Ovary (tissue), 9 donors: Measurements from ENCODE around the gene DIAPH3. TPM values are rescaled to one million over a fixed set of nuclear protein-coding genes. Genes with fewer than 3 reads are reported as not detected.

ENCODE experiments used
- DNase-seq, 5 donors: peaks; one replicate each; pipeline ENCODE4 v3.0.0-alpha.2; 2019 to 2020
- H3K27ac ChIP-seq, 2 donors: fragments of 200-600 bp; one replicate each; pipeline versions ENCODE4 v1.5.1 to v1.8.0; 2019 to 2022
- H3K27me3 ChIP-seq: fragments of 200-600 bp; one replicate; pipeline ENCODE4 v1.8.0; 2022
- H3K36me3 ChIP-seq: fragments of 200-600 bp; sonication (generic); one replicate; pipeline ENCODE4 v1.5.1; 2019
- H3K4me1 ChIP-seq: one replicate; pipeline ENCODE4 v1.8.1; 2013; ENCODE audit warnings: mild to moderate bottlenecking, moderate library complexity; ENCODE audit not compliant: insufficient read depth
- H3K4me3 ChIP-seq: fragments of 200-600 bp; sonication (generic); one replicate; pipeline ENCODE4 v1.5.1; 2017
- H3K9me3 ChIP-seq, 2 donors: fragments of 200-600 bp in 1 of 2; sonication (generic) in 1 of 2; one replicate each; pipeline versions ENCODE4 v1.5.1 to v1.8.1; 2013 to 2019; ENCODE audit warnings: mild to moderate bottlenecking in 1 of 2, moderate library complexity in 1 of 2
- CTCF ChIP-seq, 3 donors: fragments of 450-650 bp in 2 of 3; fragments of 200-600 bp in 1 of 3; IDR thresholded peaks; one replicate each; pipeline versions ENCODE4 v1.5.1 to v1.8.0; 2016 to 2022; ENCODE audit warnings: antibody characterized with exemption in 3 of 3, mild to moderate bottlenecking in 1 of 3
- EP300 ChIP-seq: sonication (generic); formaldehyde crosslinking; IDR thresholded peaks from one replicate; pipeline ENCODE4 v1.6.1; 2017; ENCODE audit warnings: antibody characterized with exemption
- POLR2A ChIP-seq: fragments of 450-650 bp; IDR thresholded peaks from one replicate; pipeline ENCODE4 v1.6.1; 2017; ENCODE audit warnings: antibody characterized with exemption, mild to moderate bottlenecking, moderate library complexity
- WGBS, 3 donors: extraction: QIAGEN DNeasy Blood & Tissue Kit in 1 of 3; methylation state at CpG; one replicate each; pipeline versions ENCODE4 v1.1.5 to v1.1.7; 2013 to 2017; 5-methylcytosine and 5-hydroxymethylcytosine counted together
- intact Hi-C, 4 donors: fragments of 100-400 bp; cut with DNase I; formaldehyde crosslinking; loops; one replicate each; pipeline versions ENCODE4 v1.11.0 to v1.15.1; 2022 to 2023
- polyA plus RNA-seq, 2 donors: library from polyadenylated mRNA; stranded (reverse); fragments of 200-250 nt in 1 of 2; fragments of 350-450 nt in 1 of 2; fragmentation: Illumina TruSeq in 1 of 2; extraction: RNeasy Lipid Tissue Mini Kit (QIAGEN cat#74804) in 1 of 2; gene quantifications; one replicate each; pipeline ENCODE4 v1.2.3, GENCODE V29; 2013 to 2014
- total RNA-seq, 7 donors: library from RNA; depleted of rRNA in 2 of 7; stranded (reverse); fragments of >200 nt in 2 of 7; fragmentation: NEBNext Ultra II Directional in 3 of 7; extraction: Animal tissue kit (Norgen Biotek cat#: 25700) in 3 of 7; gene quantifications; one replicate each; pipeline versions ENCODE4 v1.1.0 to v1.2.4, GENCODE V29; 2016 to 2023
- donor health status: DM: no; HTN: no; CAD: no; lungs with moderate emphysema.
- donor health status: DM: no; HTN: no; CAD: no.
- donor health status: Bipolar disorder and iron deficiency.
- donor health status: DM: yes; HTN: yes; CAD: no.
- donor health status: DM: no; HTN: no; CAD: no.
- donor health status: DM: yes; HTN: yes; CAD: no.

DIAPH3 gene
- total and polyA plus RNA-seq, 9 donors: 0.13 to 2.6 (median 0.40) TPM; not detected in 1

GRCh38 chr13:60174113-60174512, 10.4 kb upstream of the DIAPH3 start:
- Histone ChIP-seq H3K27me3 (no peaks in the 10 kb centered on the region), H3K4me3 (no peak overlapping the region), H3K4me1 (no peaks in the 10 kb centered on the region), H3K9me3 (no peaks in the 10 kb centered on the region), H3K27ac (no peak overlapping the region), H3K36me3 (no peaks in the 10 kb centered on the region)
- no peak for TF ChIP-seq EP300
- TF ChIP-seq POLR2A: no peak
- TF ChIP-seq CTCF (IDR thresholded peaks at IDR 0.05): no peak
- WGBS, 3 donors: 74 to 84% (median 78%) methylated on average over 5 of the region's 5 CpGs
- DNase-seq: no peak
- intact Hi-C loops: no loop called here

- no peaks in the 10 kb centered on the region for H3K27me3 ChIP-seq
- WGBS, 3 donors: 86 to 90% (median 86%) methylated on average over 2 of the region's 2 CpGs
- no peak overlapping the region for H3K4me3 ChIP-seq
- intact Hi-C loops: no loop called here
- no peak for DNase-seq
- no peak overlapping the region for H3K27ac ChIP-seq
- no peaks in the 10 kb centered on the region for H3K9me3 ChIP-seq
- H3K4me1 ChIP-seq: no peaks in the 10 kb centered on the region
- TF ChIP-seq POLR2A (no peak), CTCF (IDR thresholded peaks at IDR 0.05) (no peak), EP300 (no peak)
- H3K36me3 ChIP-seq: no peaks in the 10 kb centered on the region
Observed at GRCh38 chr13:60172111-60172510, 8.4 kb upstream of the DIAPH3 start.

- Histone ChIP-seq H3K27ac (no peak overlapping the region), H3K4me3 (no peak overlapping the region), H3K36me3 (no peaks in the 10 kb centered on the region), H3K4me1 (peaks cover 2% of the 10 kb centered on the region), H3K27me3 (no peaks in the 10 kb centered on the region), H3K9me3 (no peaks in the 10 kb centered on the region)
- no peak for TF ChIP-seq CTCF (IDR thresholded peaks at IDR 0.05)
- TF ChIP-seq EP300: no peak
- TF ChIP-seq POLR2A: no peak
- WGBS, 3 donors: 73 to 91% (median 81%) methylated on average over 3 of the region's 3 CpGs
- no peak for DNase-seq
- intact Hi-C loops: no loop called here
Observed at GRCh38 chr13:60170414-60170813, 6.7 kb upstream of the DIAPH3 start.

- Histone ChIP-seq H3K36me3 (no peaks in the 10 kb centered on the region), H3K27me3 (no peaks in the 10 kb centered on the region), H3K27ac (no peak overlapping the region), H3K4me1 (peaks cover 4% of the 10 kb centered on the region), H3K9me3 (no peaks in the 10 kb centered on the region), H3K4me3 (no peak overlapping the region)
- intact Hi-C loops: no loop called here
- DNase-seq: no peak
- WGBS, 3 donors: 87 to 96% (median 88%) methylated on average over 3 of the region's 3 CpGs
- TF ChIP-seq POLR2A (no peak), CTCF (IDR thresholded peaks at IDR 0.05) (no peak)
Observed at GRCh38 chr13:60169239-60170031, 5.7 kb upstream of the DIAPH3 start.
